ENCODE measurements around the gene ACKR3. TPM values are rescaled to one million over a fixed set of nuclear protein-coding genes. Genes with fewer than 3 reads are reported as not detected.

Gene ACKR3
- total and polyA plus RNA-seq, 2 donors (not counting 1 experiment from before 2014, with no cell fraction given) = 7.1 to 15.3 TPM

GRCh38 chr2:236575510-236575909 is 5.9 kb downstream of the ACKR3 start:
- Mint-ChIP-seq H3K27ac (no peak overlapping the region), H3K4me1 (peaks cover 17% of the 10 kb centered on the region), H3K4me3 (no peak overlapping the region), H3K27me3 (no peaks in the 10 kb centered on the region), H3K9me3 (ENCODE audit: insufficient read depth) (no peaks in the 10 kb centered on the region)
- CTCF ChIA-PET = interaction anchor here (11.2 kb wide), 1 partner anchor 65 kb away, joined by 429 read pairs; a partner anchor contains a TSS
- no peak overlapping the region for H2AFZ ChIP-seq (ENCODE audit: insufficient read depth, low read depth, low read length, poor library complexity, severe bottlenecking)
- no peak overlapping the region for H3K9ac ChIP-seq (ENCODE audit: low read length)
- no peaks in the 10 kb centered on the region for H3K9me3 ChIP-seq (ENCODE audit: control extremely low read depth in 1 of 3, control insufficient read depth in 2 of 3, insufficient read depth in 1 of 3, low read length in 2 of 3)
- ATAC-seq (ENCODE audit: low read depth) = no peak
- peaks cover 3% of the 10 kb centered on the region for H4K20me1 ChIP-seq (ENCODE audit: control insufficient read depth, insufficient read depth, low read length, poor library complexity, severe bottlenecking)
- no peak overlapping the region for H3K4me2 ChIP-seq (replicated peaks; ENCODE audit: low read depth, low read length, poor library complexity, severe bottlenecking)
- no peak overlapping the region for H3K27ac ChIP-seq (ENCODE audit: low read length in 2 of 2)
- H3K4me1 ChIP-seq (ENCODE audit: control insufficient read depth in 2 of 2, insufficient read depth in 2 of 2, low read length in 2 of 2) = peaks cover 9% of the 10 kb centered on the region in 2 donors
- WGBS (ENCODE audit: insufficient coverage) = 96% methylated on average over 3 of the region's 11 CpGs
- peaks cover 2% of the 10 kb centered on the region for H3K79me2 ChIP-seq (ENCODE audit: control insufficient read depth, insufficient read depth, low read length)
- TF ChIP-seq CTCF (IDR thresholded peaks at IDR 0.05) (no peak), EZH2 (IDR thresholded peaks at IDR 0.05; ENCODE audit: borderline replicate concordance, insufficient read depth, low read depth, low read length, poor library complexity, severe bottlenecking) (no peak)
- DNase-seq = no peak
- intact Hi-C loops (cut with micrococcal nuclease) = no loop called here
- POLR2A ChIA-PET = no interaction called here
- H3K27me3 ChIP-seq (replicated peaks in 1 of 4; ENCODE audit: control extremely low read depth in 1 of 4, control insufficient read depth in 3 of 4, insufficient read depth in 4 of 4, low read length in 3 of 4) = no peaks in the 10 kb centered on the region
- H3K4me3 ChIP-seq (ENCODE audit: control extremely low read depth in 1 of 5, extremely low read depth in 1 of 5, insufficient read depth in 1 of 5, low read depth in 2 of 5, low read length in 4 of 5) = no peak overlapping the region
- peaks cover 0 to 2% of the 10 kb centered on the region in 2 experiments for H3K36me3 ChIP-seq (replicated peaks in 1 of 2; ENCODE audit: control extremely low read depth in 1 of 2, control insufficient read depth in 1 of 2, extremely low read depth in 1 of 2, insufficient read depth in 2 of 2, low read length in 1 of 2)

- Histone ChIP-seq H3K79me2 (ENCODE audit: control insufficient read depth, insufficient read depth, low read length) (peaks cover 2% of the 10 kb centered on the region), H3K4me1 (ENCODE audit: control insufficient read depth in 2 of 2, insufficient read depth in 2 of 2, low read length in 2 of 2) (peaks cover 3 to 4% of the 10 kb centered on the region in 2 donors), H3K4me2 (replicated peaks; ENCODE audit: low read depth, low read length, poor library complexity, severe bottlenecking) (no peak overlapping the region), H3K4me3 (ENCODE audit: control extremely low read depth in 1 of 5, extremely low read depth in 1 of 5, insufficient read depth in 1 of 5, low read depth in 2 of 5, low read length in 4 of 5) (no peak overlapping the region), H3K9ac (ENCODE audit: low read length) (no peak overlapping the region), H3K27me3 (replicated peaks in 1 of 4; ENCODE audit: control extremely low read depth in 1 of 4, control insufficient read depth in 3 of 4, insufficient read depth in 4 of 4, low read length in 3 of 4) (no peaks in the 10 kb centered on the region), H4K20me1 (ENCODE audit: control insufficient read depth, insufficient read depth, low read length, poor library complexity, severe bottlenecking) (peaks cover 3% of the 10 kb centered on the region), H3K9me3 (ENCODE audit: control extremely low read depth in 1 of 3, control insufficient read depth in 2 of 3, insufficient read depth in 1 of 3, low read length in 2 of 3) (no peaks in the 10 kb centered on the region), H3K36me3 (replicated peaks in 1 of 2; ENCODE audit: control extremely low read depth in 1 of 2, control insufficient read depth in 1 of 2, extremely low read depth in 1 of 2, insufficient read depth in 2 of 2, low read length in 1 of 2) (peaks cover 0 to 5% of the 10 kb centered on the region in 2 experiments), H2AFZ (ENCODE audit: insufficient read depth, low read depth, low read length, poor library complexity, severe bottlenecking) (no peak overlapping the region), H3K27ac (ENCODE audit: low read length in 2 of 2) (no peak overlapping the region)
- WGBS (ENCODE audit: insufficient coverage) = 96% methylated on average over 4 of the region's 8 CpGs
- DNase-seq (no peak), ATAC-seq (ENCODE audit: low read depth) (no peak)
- ChIA-PET POLR2A (no interaction called here), CTCF (interaction anchor here (1.3 kb wide), 1 partner anchor 64 kb away, joined by 6 read pairs; no protein-coding TSS in a partner anchor)
- intact Hi-C loops (cut with micrococcal nuclease) = no loop called here
- Mint-ChIP-seq H3K4me1 (peaks cover 12% of the 10 kb centered on the region), H3K27me3 (no peaks in the 10 kb centered on the region), H3K9me3 (ENCODE audit: insufficient read depth) (no peaks in the 10 kb centered on the region), H3K4me3 (no peak overlapping the region), H3K27ac (no peak overlapping the region)
- no peak for TF ChIP-seq CTCF (IDR thresholded peaks at IDR 0.05)
Measured at GRCh38 chr2:236576087-236576486, 6.5 kb downstream of the ACKR3 start.
